ENCODE measurements around the gene ABI3BP.
"Not testable (repeated sequence)": the region's sequence is repeated elsewhere in the genome, so short reads cannot be mapped to it uniquely, and the experiment has no call there.

The ABI3BP gene

DNA sequence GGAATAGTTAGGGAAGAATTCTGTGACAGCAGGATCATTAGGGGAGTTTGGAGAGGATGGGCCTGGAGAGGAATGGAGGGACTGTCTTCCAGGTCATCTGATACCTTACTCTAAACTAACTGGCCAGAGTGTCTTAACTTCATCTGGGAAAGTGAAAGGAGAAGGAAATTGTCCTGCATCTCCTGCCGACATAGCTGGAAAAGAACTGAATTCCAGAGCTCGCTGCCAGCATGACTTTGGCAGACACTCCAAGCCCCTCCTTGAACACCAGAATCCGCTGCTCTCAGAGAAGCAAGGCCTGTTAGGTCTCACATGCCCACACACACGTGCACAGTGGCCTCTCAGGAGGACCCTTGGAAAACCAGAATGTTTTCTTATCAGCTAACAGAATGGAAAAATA lies 10.5 kb downstream of the ABI3BP start:
- DNase-seq, result no peak

DNA sequence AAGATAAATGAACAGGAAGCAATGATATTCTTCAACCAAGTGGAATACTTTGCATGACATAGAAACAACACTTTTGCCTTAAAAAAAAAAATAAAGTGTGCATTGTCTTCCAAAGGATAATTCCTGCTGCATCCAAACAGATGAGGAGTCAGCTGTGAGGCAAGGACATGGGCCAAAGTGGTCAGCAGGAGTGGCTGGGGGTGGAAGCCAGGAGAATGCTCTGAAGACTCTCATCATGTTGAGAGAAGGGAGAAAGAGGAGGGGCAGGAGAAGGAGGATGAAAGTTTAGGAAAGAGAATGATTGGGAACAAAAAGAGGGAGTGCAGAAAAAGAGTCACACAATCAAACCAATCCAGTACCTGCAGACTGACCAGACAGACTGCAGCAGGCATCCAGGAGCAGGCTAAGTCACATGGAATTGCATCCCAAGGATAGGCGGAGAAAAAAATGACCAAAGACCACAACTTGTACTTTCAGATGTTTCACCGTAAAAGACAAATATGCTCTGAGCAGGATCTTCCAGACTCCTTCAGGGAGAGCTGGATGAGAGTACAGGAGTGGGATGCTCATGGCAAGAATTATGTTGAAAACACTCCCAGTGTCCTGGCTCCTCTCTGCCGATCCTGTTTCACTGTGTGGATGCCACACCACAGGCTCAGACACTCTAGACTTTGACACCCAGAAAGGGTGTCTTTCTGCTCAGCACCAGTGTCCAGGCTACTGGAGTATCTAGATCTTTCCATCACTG lies 11.9 kb downstream of the ABI3BP start:
- no peak for DNase-seq

DNA sequence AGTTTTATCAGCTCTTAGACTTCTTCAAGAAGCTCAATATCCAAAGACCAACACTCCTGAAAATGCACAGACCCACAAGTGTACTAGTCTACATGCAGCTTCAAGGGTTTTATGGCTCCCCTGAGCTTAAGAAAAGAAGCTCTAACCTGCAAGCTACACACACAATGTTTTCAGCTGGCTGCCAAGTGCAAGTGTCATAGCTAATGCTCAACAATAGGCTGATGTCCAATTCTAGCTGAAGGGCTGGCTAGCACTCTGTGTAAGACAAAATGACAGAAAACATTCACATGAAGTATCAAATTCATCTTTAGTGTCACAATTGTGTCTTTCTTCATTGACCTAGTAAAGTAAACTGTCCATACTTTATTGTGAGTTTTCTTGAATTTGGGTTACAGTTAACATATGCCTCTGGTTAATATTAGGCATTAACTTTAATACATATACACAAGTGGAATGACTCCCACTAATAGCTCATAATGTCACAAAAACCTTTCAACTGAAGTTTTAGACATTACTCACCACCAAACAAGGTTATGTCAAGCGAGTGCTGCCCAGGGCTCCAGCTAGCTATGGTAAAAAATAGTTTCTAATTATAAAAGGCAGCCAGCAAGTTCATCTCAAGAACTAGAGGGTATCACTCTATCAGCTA lies 15.1 kb downstream of the ABI3BP start:
- DNase-seq, result no peak

DNA sequence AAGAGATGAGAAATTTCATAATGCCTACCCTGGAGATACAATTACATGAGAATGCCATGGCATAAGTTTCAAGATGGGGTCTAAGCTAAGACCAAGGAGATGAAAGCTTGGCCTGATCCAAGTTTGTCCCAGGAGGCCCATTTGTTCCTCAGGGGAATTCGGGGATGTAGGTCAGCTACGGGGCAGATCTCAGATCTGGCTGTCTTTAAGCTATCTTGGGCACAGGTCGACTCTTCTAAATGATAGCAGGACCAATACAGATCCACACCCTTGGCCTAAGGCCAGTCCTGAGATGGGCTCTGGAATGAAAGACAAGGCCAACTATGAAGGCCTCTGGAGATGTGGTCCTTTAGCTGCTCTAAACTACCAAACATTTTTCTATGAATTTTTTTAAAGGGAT lies 16.6 kb downstream of the ABI3BP start:
- no peak for DNase-seq

DNA sequence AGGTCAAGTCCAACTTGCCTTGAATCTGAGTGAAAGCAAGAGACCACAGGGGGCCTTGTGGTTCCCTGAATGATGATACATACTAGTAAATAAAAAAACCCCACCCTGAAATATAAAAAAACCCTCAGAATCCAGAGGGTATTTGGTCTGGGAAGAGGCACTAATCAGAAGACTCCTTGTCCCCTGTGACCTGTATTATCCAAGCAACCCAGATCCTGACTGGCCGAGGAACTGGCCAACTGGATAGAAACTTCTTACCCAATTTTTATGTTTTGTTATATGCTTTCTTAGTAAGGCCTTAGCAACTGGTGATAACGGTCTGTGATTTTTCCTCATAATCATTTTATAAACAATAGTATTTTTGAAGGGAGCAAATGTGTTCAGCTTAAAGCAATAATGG lies 17.5 kb downstream of the ABI3BP start:
- DNase-seq, result no peak

DNA sequence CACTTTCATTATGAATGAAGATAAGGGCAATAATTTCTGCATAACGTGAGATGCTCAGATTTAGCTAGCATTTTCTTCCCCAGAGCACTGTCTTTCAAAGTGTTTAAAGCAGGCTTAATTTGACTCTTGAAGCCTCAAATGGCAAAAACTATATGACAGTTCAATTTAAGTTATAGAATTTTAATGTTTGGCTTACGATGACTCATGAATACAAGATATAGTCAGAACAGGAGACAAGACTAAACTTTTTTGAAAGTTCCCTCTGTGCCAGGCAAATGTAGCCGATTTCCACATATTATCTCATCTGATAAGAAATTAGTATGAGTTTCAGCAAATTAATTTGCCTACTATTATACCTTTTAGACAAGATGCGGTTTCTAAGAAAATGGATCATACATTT lies 19.6 kb downstream of the ABI3BP start:
- no peak for DNase-seq

DNA sequence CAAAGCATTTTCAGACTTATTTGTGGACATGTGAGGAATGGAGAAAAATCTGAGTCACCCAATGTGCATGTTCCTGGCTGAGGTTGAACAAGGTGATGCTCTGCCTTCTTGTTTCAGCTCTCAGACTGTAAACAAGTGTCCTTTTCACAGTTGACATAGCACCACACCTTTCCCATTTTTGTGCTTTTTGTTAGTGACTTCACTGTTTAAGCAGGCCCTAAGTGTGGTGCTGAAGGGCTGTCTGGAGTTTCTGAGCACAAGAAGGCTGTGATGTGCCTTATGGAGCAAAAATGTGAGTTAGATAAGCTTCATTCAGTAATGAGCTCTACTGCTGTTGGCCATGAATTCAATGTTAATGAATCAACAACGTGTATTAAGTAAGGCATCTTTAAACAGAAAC lies 20.4 kb downstream of the ABI3BP start:
- DNase-seq, result no peak

DNA sequence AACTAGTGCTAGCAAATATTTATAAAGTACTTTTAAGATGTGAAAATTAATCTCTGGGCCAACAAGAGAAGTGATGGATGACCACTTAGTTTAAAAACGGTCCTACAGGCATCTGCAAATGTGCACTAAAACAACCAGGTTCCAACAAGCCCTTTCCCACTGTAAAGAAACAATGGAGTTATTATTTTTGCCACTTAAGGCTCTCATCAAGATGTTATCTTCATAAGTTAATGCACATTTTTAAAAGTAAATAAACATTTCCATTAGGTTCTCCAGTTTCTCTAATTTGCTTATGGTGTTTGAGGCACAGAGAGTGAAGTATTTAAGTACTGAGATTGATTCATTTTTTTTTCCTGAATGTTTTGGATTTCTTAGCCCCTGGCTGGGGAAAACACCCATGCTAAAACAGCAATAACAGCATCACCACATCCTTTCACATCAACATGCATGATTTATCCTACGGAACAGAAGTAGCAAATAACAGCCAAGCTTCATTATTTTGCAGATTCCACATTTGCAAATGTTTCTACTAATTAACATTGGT lies 20.8 kb downstream of the ABI3BP start:
- DNase-seq, result no peak

DNA sequence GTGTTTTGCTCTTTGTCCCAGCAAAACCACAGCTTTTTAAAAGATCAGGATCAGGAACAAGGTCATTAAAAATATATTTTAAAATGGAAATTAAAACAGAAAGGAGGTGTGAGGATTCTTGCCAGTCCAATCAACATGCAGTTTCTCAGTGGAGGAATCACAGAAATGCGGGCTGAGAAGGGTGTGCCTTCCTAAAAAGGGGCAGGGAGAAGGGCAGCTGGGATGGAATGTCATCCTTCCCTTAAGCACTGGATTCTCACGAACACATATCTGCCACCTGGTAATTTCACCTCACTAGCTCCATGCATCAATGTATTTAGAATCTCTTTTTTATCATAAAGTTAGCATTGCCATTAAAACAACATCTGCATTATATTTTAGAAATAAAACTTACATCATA lies 21.4 kb downstream of the ABI3BP start:
- no peak for DNase-seq

DNA sequence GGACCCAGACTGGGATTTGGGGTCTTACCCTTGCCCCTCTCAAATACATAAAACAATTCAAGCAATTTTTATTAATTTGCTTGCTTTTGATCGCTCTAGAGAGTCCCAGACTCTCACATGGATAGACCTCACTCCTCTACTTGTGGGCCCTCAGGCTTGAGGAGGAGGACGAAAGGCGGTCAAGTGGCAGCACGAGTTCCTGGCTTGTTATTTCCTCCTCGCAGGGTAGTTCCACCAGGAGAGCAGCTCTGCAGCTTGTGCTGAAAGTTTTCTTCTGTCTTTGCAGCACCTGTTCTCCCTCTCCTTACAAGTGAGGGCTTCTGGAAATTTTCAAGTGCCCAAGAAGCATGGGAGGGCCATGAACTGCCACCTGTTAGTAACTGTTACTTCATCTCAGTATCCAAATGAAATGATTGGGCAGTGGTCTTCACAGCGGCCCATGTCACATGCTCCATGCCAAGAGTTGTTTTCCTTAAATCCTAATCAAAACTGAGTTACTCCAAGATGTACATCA lies 22.7 kb downstream of the ABI3BP start:
- no peak for DNase-seq

DNA sequence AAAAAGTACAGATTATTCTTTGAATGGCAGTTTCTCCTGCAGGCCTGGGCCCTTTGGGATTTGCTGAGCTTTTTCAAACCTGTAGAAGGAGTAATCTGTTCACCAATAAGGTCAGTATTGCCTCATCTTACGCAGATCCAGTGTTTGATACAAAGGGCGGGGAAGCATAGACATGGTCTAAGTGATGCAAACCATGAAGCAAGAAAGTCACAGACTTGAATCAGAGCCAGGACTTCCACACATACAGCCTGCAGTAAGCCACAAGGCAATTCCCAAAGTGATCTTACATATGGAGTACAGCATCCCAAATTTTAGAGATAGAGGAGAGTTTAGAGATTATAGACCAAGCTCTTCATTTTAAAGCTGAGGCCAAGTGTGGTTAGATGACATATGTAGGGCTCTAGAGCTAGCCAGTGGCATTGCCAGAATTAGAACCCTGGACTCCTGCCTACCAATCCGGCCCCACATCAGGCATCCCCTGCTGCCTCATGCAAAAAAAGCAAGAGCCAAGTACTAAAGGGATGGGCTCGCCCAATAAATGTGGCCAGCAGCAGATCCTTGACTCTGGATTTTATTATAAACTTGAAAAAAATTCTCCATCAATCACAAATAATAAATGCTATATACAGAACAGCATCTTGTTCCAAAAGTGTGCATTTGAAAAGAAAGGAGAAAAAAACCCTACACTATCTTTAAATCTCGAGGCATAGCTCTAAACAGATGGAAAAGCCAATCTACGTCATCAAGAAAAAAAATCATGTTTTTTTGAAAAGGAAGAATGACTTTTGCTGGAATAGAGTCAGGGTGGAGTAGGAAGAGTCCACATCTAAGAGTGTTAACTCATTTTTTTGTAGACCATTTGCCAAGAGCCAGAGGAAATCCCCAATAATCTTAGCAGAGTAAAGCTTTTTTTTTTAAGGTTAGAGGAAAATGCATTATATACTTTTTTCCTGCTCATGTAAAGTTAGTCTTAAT lies 24.0 kb downstream of the ABI3BP start:
- DNase-seq, result no peak

DNA sequence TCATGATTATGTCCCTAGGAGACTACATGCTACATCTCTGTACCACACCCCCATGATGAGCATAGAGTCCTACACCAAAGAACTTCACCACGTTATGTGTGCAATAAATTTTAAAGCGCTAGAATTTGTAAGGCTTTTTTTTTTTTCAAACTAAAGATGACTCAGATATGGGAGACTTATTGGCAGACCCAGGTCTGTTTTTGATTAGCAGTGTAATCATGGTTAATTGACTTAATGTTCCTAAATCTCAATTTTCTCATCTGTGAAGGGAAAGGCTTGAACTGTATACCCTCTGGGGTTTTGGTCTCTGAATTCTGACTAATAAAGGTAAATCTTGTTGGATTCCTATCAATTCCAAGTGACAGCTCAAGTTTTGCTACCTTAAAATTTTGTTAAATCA lies 26.4 kb downstream of the ABI3BP start:
- DNase-seq, result no peak

DNA sequence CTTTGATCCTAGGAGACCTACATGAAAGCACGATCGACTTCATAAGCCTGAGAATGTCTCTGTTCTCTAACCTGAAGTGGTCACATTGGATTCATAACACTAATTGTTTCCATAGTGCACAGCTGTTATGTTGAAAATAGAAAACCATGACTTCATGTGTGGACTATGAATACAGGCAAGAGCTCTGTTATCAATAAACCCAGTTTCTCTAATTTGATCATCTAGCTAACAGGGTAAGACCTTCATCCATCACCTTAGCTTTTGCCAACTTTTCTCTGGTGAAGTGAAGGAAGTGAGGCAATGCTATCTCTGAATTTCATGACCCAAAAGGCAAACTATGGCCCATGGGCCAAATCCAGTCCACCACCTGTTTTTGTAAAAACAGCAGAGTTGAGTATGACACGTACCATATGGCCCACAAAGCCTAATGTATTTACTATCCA lies 27.2 kb downstream of the ABI3BP start:
- no peak for DNase-seq

DNA sequence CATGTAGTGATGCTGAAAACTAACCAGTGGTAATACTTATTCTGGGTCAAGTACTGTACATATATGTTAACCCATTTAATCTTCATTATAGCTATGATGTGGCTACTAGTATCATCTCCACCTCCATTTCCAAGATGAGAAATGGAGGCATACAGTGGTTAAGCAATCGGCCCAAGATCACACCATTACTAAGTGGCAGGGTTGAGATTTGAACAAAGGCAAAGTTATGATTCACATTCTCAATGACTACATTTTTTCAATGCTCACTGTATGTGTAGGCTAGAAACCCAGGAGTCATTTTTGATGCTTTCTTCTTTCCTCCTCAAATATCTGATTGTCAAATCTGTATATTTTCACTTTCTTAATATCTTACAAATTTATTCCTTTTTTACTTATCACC lies 30.2 kb downstream of the ABI3BP start:
- no peak for DNase-seq

DNA sequence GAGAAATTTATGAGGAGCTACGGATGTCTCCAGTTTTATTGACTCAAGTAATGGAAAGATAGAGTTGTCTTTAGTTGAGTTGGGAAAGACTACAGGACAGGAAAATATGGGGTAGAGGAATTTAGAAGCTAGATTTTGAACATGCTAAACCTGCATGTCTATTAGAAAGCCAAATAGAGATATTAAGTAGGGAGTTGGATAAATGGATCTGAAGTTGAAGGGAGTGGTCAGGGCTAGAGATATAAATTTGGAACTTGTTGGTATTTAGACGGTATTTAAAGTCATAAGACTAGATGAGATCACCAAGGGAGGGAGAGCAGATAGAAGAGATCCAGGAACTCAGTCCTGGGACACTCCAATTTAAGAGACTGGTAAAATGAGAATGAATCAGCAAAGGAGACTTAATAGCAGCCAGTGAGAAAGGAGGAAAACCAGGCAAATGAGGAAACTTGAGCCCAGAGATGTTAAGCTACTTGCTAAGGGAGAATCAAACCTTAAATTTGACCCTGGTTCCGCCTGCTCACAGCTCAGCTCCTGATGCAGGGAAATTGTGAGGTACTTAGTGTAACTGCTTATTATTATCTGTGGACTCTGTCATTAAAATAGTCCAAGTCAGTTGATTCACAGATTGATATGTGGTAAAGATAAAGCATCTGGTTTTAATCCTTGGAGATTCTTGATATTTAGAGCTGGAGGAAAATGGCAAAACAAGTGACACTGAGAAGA lies 35.8 kb downstream of the ABI3BP start:
- no peak for DNase-seq

DNA sequence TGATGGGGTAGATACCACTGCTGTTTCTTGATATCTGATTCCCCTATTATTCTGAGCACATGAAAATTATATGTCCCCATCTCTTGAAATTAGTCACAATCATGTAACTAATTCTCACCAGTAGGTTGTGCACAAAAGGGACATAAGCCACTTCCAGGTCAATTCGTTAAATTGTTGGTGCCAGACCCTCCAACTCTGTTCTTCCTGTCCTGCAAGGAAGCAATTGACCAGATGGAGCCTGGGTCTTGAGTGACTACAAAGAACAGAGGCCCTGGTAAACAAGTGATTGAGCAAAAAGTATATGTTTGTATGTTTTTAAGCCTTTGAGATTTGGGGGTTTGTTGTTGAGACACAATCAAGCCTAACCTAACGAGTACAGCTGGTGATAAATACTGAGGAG lies 36.9 kb downstream of the ABI3BP start:
- no peak for DNase-seq

DNA sequence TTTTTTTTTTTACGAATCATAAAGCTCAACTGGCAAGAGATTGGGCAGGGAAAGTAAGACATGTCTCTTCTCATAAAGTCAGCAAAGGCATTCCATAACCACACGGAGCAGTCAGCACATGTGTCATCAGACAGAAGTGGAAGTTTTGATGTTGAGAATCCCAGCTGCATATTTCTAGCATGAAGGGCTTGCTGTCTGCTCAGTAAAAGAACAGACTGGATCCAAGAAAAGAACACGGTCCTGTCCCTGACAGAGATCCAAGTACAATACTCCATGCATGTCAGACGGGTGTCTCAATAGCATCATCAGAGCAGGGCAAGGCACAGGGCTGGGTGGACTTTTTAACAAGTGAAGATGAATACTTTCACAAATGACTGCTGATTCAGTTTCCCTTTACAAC lies 38.2 kb downstream of the ABI3BP start:
- DNase-seq, result no peak

DNA sequence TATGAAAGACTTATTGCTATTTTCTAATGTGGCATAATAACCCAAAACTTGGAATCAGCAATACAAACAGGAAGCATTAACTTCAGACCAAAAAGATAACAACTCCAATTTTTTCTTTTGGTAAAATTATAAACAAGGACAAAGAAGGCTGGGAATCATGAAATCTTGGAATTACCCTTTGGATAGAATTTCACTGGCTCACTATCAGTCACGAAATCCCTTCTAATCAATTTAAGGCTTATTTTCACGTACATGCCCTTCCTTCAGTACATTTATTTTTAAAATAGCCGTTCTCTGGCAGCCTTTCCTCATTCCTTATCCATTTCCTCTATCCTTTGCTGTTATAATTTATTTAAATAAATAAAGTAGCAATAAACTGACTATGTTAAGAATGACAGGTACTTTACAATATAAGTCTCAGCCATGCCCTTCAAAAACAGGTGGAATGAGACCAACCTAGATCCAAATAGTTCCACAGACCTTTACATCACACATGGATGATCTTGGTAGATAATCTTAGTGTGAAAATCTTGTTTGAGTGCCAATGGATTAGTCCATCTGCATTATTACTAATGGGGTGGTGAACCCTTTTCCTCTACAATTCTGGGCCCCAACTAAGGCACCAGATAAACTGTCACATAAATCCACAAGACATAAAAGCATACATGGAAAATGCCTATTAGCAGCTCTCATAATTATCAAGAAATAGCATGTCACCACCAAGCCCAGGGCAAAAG lies 38.9 kb downstream of the ABI3BP start:
- DNase-seq, result no peak

DNA sequence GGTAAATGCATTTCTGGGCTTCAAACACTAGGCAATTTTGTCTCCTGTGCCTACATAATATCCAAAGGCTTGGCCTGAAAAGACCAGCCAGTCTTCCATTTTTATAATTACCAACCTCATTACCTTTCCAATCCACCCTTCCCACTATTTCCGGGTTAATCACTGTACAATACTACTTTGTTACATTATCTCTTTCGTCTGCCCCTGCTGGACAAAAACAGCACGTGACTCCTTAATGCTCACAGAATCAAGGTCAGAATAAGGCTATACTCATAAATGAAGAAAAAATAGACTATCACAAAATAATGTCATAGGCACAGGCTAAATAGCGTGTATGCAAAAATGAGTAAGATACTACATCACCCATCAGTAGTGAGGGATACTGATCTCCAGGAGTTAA lies 40.1 kb downstream of the ABI3BP start:
- DNase-seq, result no peak

DNA sequence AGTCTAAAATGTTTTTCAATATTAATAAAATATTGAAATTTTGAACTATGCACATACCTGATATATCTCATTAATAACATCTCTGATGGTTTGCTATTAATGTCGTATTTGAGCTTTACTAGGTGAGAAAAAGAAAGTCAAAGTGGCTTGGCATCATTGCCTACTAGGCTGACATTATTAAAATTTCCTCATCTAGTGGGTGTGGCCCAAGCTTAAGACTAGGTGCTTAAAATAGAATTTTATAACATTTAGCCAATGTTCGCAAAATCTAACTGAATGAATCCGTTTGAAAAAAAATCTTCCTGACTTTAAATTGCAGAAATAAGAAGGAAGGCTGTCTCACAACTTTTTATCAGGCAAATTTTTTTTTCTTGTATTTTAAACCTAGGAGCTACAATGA lies 46.1 kb downstream of the ABI3BP start:
- DNase-seq, result no peak

DNA sequence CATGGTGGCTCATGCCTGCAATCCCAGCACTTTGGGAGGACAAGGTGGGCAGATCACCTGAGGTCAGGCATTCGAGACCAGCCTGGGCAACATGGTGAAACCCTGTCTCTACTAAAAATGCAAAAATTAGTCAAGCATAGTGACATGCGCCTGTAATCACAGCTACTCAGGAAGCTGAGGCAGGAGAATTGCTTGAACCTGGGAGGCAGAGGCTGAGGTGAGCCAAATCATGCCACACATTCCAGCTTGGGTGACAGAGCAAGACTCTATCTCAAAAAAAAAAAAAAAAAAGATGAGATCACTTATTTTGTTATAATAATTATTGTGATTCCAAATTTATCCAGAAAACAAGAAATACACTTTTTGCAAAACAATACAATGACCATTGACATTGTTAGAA lies 47.1 kb downstream of the ABI3BP start:
- not testable (repeated sequence) for DNase-seq

DNA sequence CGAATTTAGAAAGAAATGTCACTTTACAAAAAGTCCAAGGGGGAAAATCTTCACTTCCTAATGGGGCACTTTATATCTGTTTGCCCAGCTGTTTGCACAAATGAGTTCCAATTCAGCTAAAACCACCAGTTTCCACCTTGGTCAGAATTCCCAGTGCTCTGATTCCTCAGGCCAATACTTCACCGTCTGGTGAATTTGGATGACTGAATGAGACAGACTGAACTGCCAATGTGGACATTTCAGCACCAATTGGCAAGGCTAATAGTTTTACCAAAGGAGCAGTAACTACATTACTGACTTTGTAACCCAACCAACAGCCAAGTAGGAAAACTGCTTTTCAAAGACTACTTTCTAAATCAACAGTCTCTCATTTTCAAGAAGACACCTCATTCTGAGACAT lies 51.8 kb downstream of the ABI3BP start:
- DNase-seq, result no peak
